Measurements from ENCODE around the gene IL1R2.

- TF ChIP-seq TEAD4 (IDR thresholded peaks at IDR 0.05) (no peak), ZBTB7A (IDR thresholded peaks at IDR 0.05; ENCODE audit: low read depth) (no peak), CREB1 (IDR thresholded peaks at IDR 0.05; ENCODE audit: low read depth) (no peak), CEBPB (IDR thresholded peaks at IDR 0.05) (no peak), RAD21 (IDR thresholded peaks at IDR 0.05; ENCODE audit: low read depth) (no peak), TAF1 (IDR thresholded peaks at IDR 0.05; ENCODE audit: low read depth) (no peak), MAX (IDR thresholded peaks at IDR 0.05) (no peak), YY1 (IDR thresholded peaks at IDR 0.05; ENCODE audit: low read depth) (no peak)
These were observed 21.7 kb downstream of the IL1R2 start for GRCh38 chr2:102013206-102014040.

Data from Ishikawa (cell line).